ENCODE results near the gene FLT1.

- TF ChIP-seq EP300 (IDR thresholded peaks at IDR 0.05) = no peak
- no peak for TF ChIP-seq CTCF (IDR thresholded peaks at IDR 0.05)
These were observed 244.4 kb downstream of the FLT1 start for GRCh38 chr13:28250542-28250941.
